Colon (tissue), 2 donors: ENCODE data around the gene SLC23A3.

Source experiments
- FAIRE-seq: peaks from 2 replicates; lab custom pipeline; 2012; peaks lifted over from hg19 to GRCh38; lab: Jason Lieb, UNC
- donor health status: control.
- donor health status: control.

Gene SLC23A3

GRCh38 chr2:219140722-219141121, 29.1 kb downstream of the SLC23A3 start:
- no peak for FAIRE-seq

GRCh38 chr2:219133976-219134375, 35.9 kb downstream of the SLC23A3 start:
- no peak for FAIRE-seq

GRCh38 chr2:219131744-219132143, 38.1 kb downstream of the SLC23A3 start:
- FAIRE-seq = no peak

- FAIRE-seq = no peak
Measured at GRCh38 chr2:219131327-219131726, 38.5 kb downstream of the SLC23A3 start.

- FAIRE-seq = no peak
Measured at GRCh38 chr2:219129589-219129988, 40.2 kb downstream of the SLC23A3 start.

- FAIRE-seq = no peak
Measured at GRCh38 chr2:219128396-219128795, 41.4 kb downstream of the SLC23A3 start.

- FAIRE-seq = no peak
Measured at GRCh38 chr2:219127037-219127635, 42.7 kb downstream of the SLC23A3 start.

GRCh38 chr2:219126555-219126954, 43.3 kb downstream of the SLC23A3 start:
- FAIRE-seq = no peak

GRCh38 chr2:219125886-219126270, 44.0 kb downstream of the SLC23A3 start:
- no peak for FAIRE-seq

- FAIRE-seq = no peak
Measured at GRCh38 chr2:219125225-219125885, 44.5 kb downstream of the SLC23A3 start.

GRCh38 chr2:219124381-219125110, 45.3 kb downstream of the SLC23A3 start:
- no peak for FAIRE-seq

GRCh38 chr2:219123356-219124135, 46.3 kb downstream of the SLC23A3 start:
- no peak for FAIRE-seq

GRCh38 chr2:219122202-219122980, 47.4 kb downstream of the SLC23A3 start:
- FAIRE-seq = no peak

- no peak for FAIRE-seq
Measured at GRCh38 chr2:219120082-219120481, 49.7 kb downstream of the SLC23A3 start.

GRCh38 chr2:219119422-219120043, 50.3 kb downstream of the SLC23A3 start:
- no peak for FAIRE-seq

GRCh38 chr2:219118504-219118903, 51.3 kb downstream of the SLC23A3 start:
- FAIRE-seq = no peak

- FAIRE-seq = no peak
Measured at GRCh38 chr2:219116776-219117646, 52.8 kb downstream of the SLC23A3 start.

GRCh38 chr2:219112651-219113338, 57.0 kb downstream of the SLC23A3 start:
- no peak for FAIRE-seq

- FAIRE-seq = no peak
Measured at GRCh38 chr2:219112062-219112406, 57.8 kb downstream of the SLC23A3 start.
